Liver (tissue), 9 donors: ENCODE data around the gene ANK3. TPM values are rescaled to one million over a fixed set of nuclear protein-coding genes. Genes with fewer than 3 reads are reported as not detected.

Source experiments
- DNase-seq: peaks from one replicate; pipeline ENCODE4 v3.0.0-alpha.2; 2017; ENCODE audit warnings: low spot score
- H3K27ac ChIP-seq, 2 donors: one replicate each; pipeline ENCODE4 v1.7.0; 2013; ENCODE audit warnings: inconsistent platforms in 2 of 2, low read length in 2 of 2, control low read depth in 1 of 2, low read depth in 1 of 2, mild to moderate bottlenecking in 1 of 2
- H3K27me3 ChIP-seq, 4 donors: one replicate each; pipeline versions ENCODE4 v1.6.1 to v1.7.0; 2013; ENCODE audit warnings: low read length in 3 of 4, inconsistent platforms in 1 of 4, mild to moderate bottlenecking in 1 of 4, moderate library complexity in 1 of 4; ENCODE audit not compliant: control insufficient read depth in 4 of 4, insufficient read depth in 4 of 4
- H3K36me3 ChIP-seq, 4 donors: one replicate each; pipeline versions ENCODE4 v1.6.1 to v1.7.0; 2013; ENCODE audit warnings: low read length in 3 of 4, mild to moderate bottlenecking in 3 of 4, low read depth in 1 of 4, moderate library complexity in 1 of 4; ENCODE audit not compliant: control insufficient read depth in 4 of 4, insufficient read depth in 3 of 4
- H3K4me1 ChIP-seq, 4 donors: one replicate each; pipeline versions ENCODE4 v1.6.1 to v1.7.0; 2013; ENCODE audit warnings: low read length in 3 of 4, mild to moderate bottlenecking in 3 of 4, moderate library complexity in 1 of 4; ENCODE audit not compliant: control insufficient read depth in 4 of 4, insufficient read depth in 4 of 4
- H3K4me3 ChIP-seq, 3 donors: one replicate each; pipeline versions ENCODE4 v1.6.1 to v1.7.0; 2013; ENCODE audit warnings: low read length in 3 of 3, control low read depth in 1 of 3, low read depth in 1 of 3, mild to moderate bottlenecking in 1 of 3
- H3K9ac ChIP-seq, 2 donors: one replicate each; pipeline ENCODE4 v1.7.0; 2013; ENCODE audit warnings: low read length in 2 of 2, mild to moderate bottlenecking in 2 of 2, moderate library complexity in 2 of 2, control low read depth in 1 of 2, low read depth in 1 of 2
- H3K9me3 ChIP-seq, 4 donors: one replicate each; pipeline versions ENCODE4 v1.6.1 to v1.7.0; 2013; ENCODE audit warnings: low read length in 3 of 4; ENCODE audit not compliant: control insufficient read depth in 4 of 4
- ATF3 ChIP-seq: IDR thresholded peaks from 2 replicates; pipeline ENCODE4 v1.6.1; 2016; ENCODE audit warnings: antibody characterized with exemption
- EGR1 ChIP-seq, 2 donors: IDR thresholded peaks; 2 replicates each; pipeline ENCODE4 v1.6.1; 2016 to 2018; ENCODE audit warnings: antibody characterized with exemption in 2 of 2, low read depth in 2 of 2
- FOXA1 ChIP-seq: IDR thresholded peaks from 2 replicates; pipeline ENCODE4 v1.6.1; 2016; ENCODE audit warnings: antibody characterized with exemption
- FOXA2 ChIP-seq: IDR thresholded peaks from 2 replicates; pipeline ENCODE4 v1.6.1; 2016; ENCODE audit warnings: antibody characterized with exemption
- GABPA ChIP-seq, 2 donors: IDR thresholded peaks in 1 of 2; conservative IDR thresholded peaks in 1 of 2; 2 replicates each; pipeline ENCODE4 v1.6.1; 2016; ENCODE audit warnings: antibody characterized with exemption in 2 of 2, mild to moderate bottlenecking in 1 of 2, moderate library complexity in 1 of 2
- HNF4A ChIP-seq, 2 donors: conservative IDR thresholded peaks; 2 replicates each; pipeline ENCODE4 v1.6.1; 2016; ENCODE audit warnings: antibody characterized with exemption in 2 of 2, mild to moderate bottlenecking in 2 of 2
- HNF4G ChIP-seq: IDR thresholded peaks from 2 replicates; pipeline ENCODE4 v1.6.1; 2016; ENCODE audit warnings: antibody characterized with exemption
- JUND ChIP-seq, 2 donors: IDR thresholded peaks; 2 replicates each; pipeline ENCODE4 v1.6.1; 2016; ENCODE audit warnings: antibody characterized with exemption in 2 of 2
- MAX ChIP-seq: IDR thresholded peaks from 2 replicates; pipeline ENCODE4 v1.6.1; 2016; ENCODE audit warnings: antibody characterized with exemption
- NR2F2 ChIP-seq: IDR thresholded peaks from 2 replicates; pipeline ENCODE4 v1.6.1; 2016; ENCODE audit warnings: antibody characterized with exemption
- RAD21 ChIP-seq, 2 donors: IDR thresholded peaks; 2 replicates each; pipeline ENCODE4 v1.6.1; 2016; ENCODE audit warnings: antibody characterized with exemption in 2 of 2, mild to moderate bottlenecking in 2 of 2
- REST ChIP-seq: IDR thresholded peaks from 2 replicates; pipeline ENCODE4 v1.6.1; 2016; ENCODE audit warnings: antibody characterized with exemption, mild to moderate bottlenecking
- RXRA ChIP-seq, 2 donors: IDR thresholded peaks; 2 replicates each; pipeline ENCODE4 v1.6.1; 2017 to 2018; ENCODE audit warnings: antibody characterized with exemption in 2 of 2, mild to moderate bottlenecking in 1 of 2
- TAF1 ChIP-seq: conservative IDR thresholded peaks from 2 replicates; pipeline ENCODE4 v1.6.1; 2016; ENCODE audit warnings: antibody characterized with exemption, mild to moderate bottlenecking
- YY1 ChIP-seq: IDR thresholded peaks from 2 replicates; pipeline ENCODE4 v1.6.1; 2016; ENCODE audit warnings: antibody characterized with exemption, mild to moderate bottlenecking
- WGBS: extraction: QIAGEN DNeasy Blood & Tissue Kit; methylation state at CpG from one replicate; pipeline ENCODE4 v1.1.7; 2013; 5-methylcytosine and 5-hydroxymethylcytosine counted together
- polyA plus RNA-seq, 2 donors: library from polyadenylated mRNA; stranded (reverse) in 1 of 2; unstranded in 1 of 2; fragments of 200-250 nt in 1 of 2; fragments of >200 nt in 1 of 2; fragmentation: Nextera tagmentation in 1 of 2; extraction: Ambion mirVana in 1 of 2; gene quantifications; one replicate each; pipeline versions ENCODE4 v1.2.1 to v1.2.3, GENCODE V29; 2013 to 2015
- total RNA-seq, 2 donors: library from RNA; depleted of rRNA; stranded (reverse); fragments of >200 nt; gene quantifications; one replicate each; pipeline ENCODE4 v1.2.3, GENCODE V29; 2014
- donor health status: healthy.
- donor health status: healthy.
- donor health status: healthy.
- donor health status: healthy.
- donor health status: healthy.

ANK3 gene
- total and polyA plus RNA-seq, 4 donors, result 5.7 to 30.0 (median 9.7) TPM

- TF ChIP-seq ATF3, result no peak
- TF ChIP-seq FOXA1, result no peak
- peak; percentile 71 for TF ChIP-seq RAD21 (IDR thresholded peaks at IDR 0.05)
- TF ChIP-seq MAX, result no peak
- WGBS, result 59% methylated on average over 6 of the region's 6 CpGs
- no peaks in the 10 kb centered on the region for H3K4me1 ChIP-seq
- no peak for DNase-seq
- no peaks in the 10 kb centered on the region for H3K27me3 ChIP-seq
- H3K9me3 ChIP-seq, result no peaks in the 10 kb centered on the region
- H3K36me3 ChIP-seq, result no peaks in the 10 kb centered on the region
- H3K4me3 ChIP-seq, result no peak overlapping the region
- H3K27ac ChIP-seq, result peak overlapping the region in 1 of 2 donors; percentile 2
- H3K9ac ChIP-seq, result no peak overlapping the region
Observed at GRCh38 chr10:60237977-60238758, 151.5 kb downstream of the ANK3 start.

- Histone ChIP-seq H3K4me3 (no peak overlapping the region), H3K4me1 (no peaks in the 10 kb centered on the region), H3K27me3 (no peaks in the 10 kb centered on the region), H3K27ac (peak overlapping the region; percentile 11 to 41), H3K36me3 (no peaks in the 10 kb centered on the region), H3K9me3 (no peaks in the 10 kb centered on the region), H3K9ac (no peak overlapping the region)
- no peak for DNase-seq
- 68% methylated on average over 9 of the region's 9 CpGs for WGBS
- TF ChIP-seq GABPA (IDR thresholded peaks at IDR 0.05 in 1 of 2, conservative IDR thresholded peaks at IDR 0.05 in 1 of 2), result no peak
- TF ChIP-seq FOXA1, result no peak
- no peak for TF ChIP-seq MAX
- TF ChIP-seq ATF3, result no peak
Observed at GRCh38 chr10:60236869-60237524, 152.7 kb downstream of the ANK3 start.

- no peaks in the 10 kb centered on the region for H3K4me1 ChIP-seq
- TF ChIP-seq YY1, result no peak
- TF ChIP-seq NR2F2, result no peak
- no peaks in the 10 kb centered on the region for H3K9me3 ChIP-seq
- H3K4me3 ChIP-seq, result no peak overlapping the region
- H3K27me3 ChIP-seq, result no peaks in the 10 kb centered on the region
- H3K36me3 ChIP-seq, result no peaks in the 10 kb centered on the region
- H3K9ac ChIP-seq, result no peak overlapping the region
- H3K27ac ChIP-seq, result no peak overlapping the region
- no peak for DNase-seq
- 77% methylated on average over 1 of the region's 1 CpG for WGBS
Observed at GRCh38 chr10:60235001-60235400, 154.7 kb downstream of the ANK3 start.

GRCh38 chr10:60234551-60234950 lies 155.1 kb downstream of the ANK3 start:
- DNase-seq, result no peak
- Histone ChIP-seq H3K36me3 (no peaks in the 10 kb centered on the region), H3K4me3 (no peak overlapping the region), H3K4me1 (no peaks in the 10 kb centered on the region), H3K9ac (no peak overlapping the region), H3K27me3 (no peaks in the 10 kb centered on the region), H3K9me3 (no peaks in the 10 kb centered on the region), H3K27ac (no peak overlapping the region)
- TF ChIP-seq FOXA2 (no peak), ATF3 (no peak), EGR1 (IDR thresholded peaks at IDR 0.05; ENCODE audit: low read depth in 2 of 2) (no peak), JUND (IDR thresholded peaks at IDR 0.05) (no peak), YY1 (no peak), TAF1 (no peak), HNF4A (conservative IDR thresholded peaks at IDR 0.05) (no peak), FOXA1 (no peak), RXRA (IDR thresholded peaks at IDR 0.05) (no peak), REST (no peak), HNF4G (no peak), GABPA (IDR thresholded peaks at IDR 0.05 in 1 of 2, conservative IDR thresholded peaks at IDR 0.05 in 1 of 2) (no peak)
- WGBS, result 74% methylated on average over 4 of the region's 4 CpGs
